ENCODE data around the gene CLDN34.

Gene CLDN34

GRCh38 chrX:10016519-10017132 is 49.5 kb downstream of the CLDN34 start:
- H3K27ac ChIP-seq (ENCODE audit: low read length), result no peak overlapping the region
- peaks cover 31% of the 10 kb centered on the region for H3K4me1 ChIP-seq (ENCODE audit: control insufficient read depth, low read depth, low read length)
- H3K9ac ChIP-seq (ENCODE audit: low read length), result no peak overlapping the region

GRCh38 chrX:10017872-10018271 is 50.7 kb downstream of the CLDN34 start:
- Histone ChIP-seq H3K36me3 (ENCODE audit: control insufficient read depth, low read depth, low read length) (no peaks in the 10 kb centered on the region), H3K4me3 (ENCODE audit: low read length) (peak overlapping the region; percentile 28), H3K27ac (ENCODE audit: low read length) (no peak overlapping the region), H3K27me3 (ENCODE audit: control insufficient read depth, insufficient read depth, low read length) (no peaks in the 10 kb centered on the region), H3K4me1 (ENCODE audit: control insufficient read depth, low read depth, low read length) (peaks cover 21% of the 10 kb centered on the region), H3K9me3 (ENCODE audit: control insufficient read depth, low read depth, low read length) (no peaks in the 10 kb centered on the region), H3K9ac (ENCODE audit: low read length) (no peak overlapping the region)

More at GRCh38 chrX:10016519-10017132, 49.5 kb downstream of the CLDN34 start:
- no peaks in the 10 kb centered on the region for H3K9me3 ChIP-seq (ENCODE audit: control insufficient read depth, low read depth, low read length)
- peak overlapping the region; percentile 64 for H3K4me3 ChIP-seq (ENCODE audit: low read length)
- no peaks in the 10 kb centered on the region for H3K27me3 ChIP-seq (ENCODE audit: control insufficient read depth, insufficient read depth, low read length)
- no peaks in the 10 kb centered on the region for H3K36me3 ChIP-seq (ENCODE audit: control insufficient read depth, low read depth, low read length)

Data from iPS-18a (cell line).